H1 (cell line): ENCODE measurements around the gene CREB3L1. TPM values are rescaled to one million over a fixed set of nuclear protein-coding genes. Genes with fewer than 3 reads are reported as not detected.

ENCODE experiments used
- CTCF ChIA-PET: fragments of 300-600 bp; sonication (Branson Sonifier 250); formaldehyde crosslinking; loops from one replicate; lab custom pipeline; 2021; ENCODE audit not compliant: partially characterized antibody; lab: Charles Lee
- POLR2A ChIA-PET: fragments of 300-600 bp; sonication (Branson Sonifier 250); formaldehyde crosslinking; loops from one replicate; lab custom pipeline; 2021; ENCODE audit warnings: inconsistent platforms; ENCODE audit not compliant: partially characterized antibody; lab: Charles Lee
- DNase-seq, 2 experiments: peaks; one replicate each; pipeline versions ENCODE4 v3.0.0 to v3.0.0-alpha.2; 2010 to 2022; ENCODE audit warnings: low spot score in 2 of 2, low read depth in 1 of 2, mixed read lengths in 1 of 2
- FAIRE-seq: peaks from 2 replicates; lab custom pipeline; 2011; peaks lifted over from hg19 to GRCh38; lab: Jason Lieb, UNC
- H2AFZ ChIP-seq: 2 replicates; pipeline ENCODE4 v1.8.1; 2012; ENCODE audit warnings: low read length, inconsistent platforms
- H2AK5ac ChIP-seq: 2 replicates; pipeline ENCODE4 v1.6.1; 2013; ENCODE audit warnings: low read depth, low read length
- H2BK120ac ChIP-seq: replicated peaks from 2 replicates; pipeline ENCODE3; 2013; ENCODE audit warnings: low read depth, low read length, inconsistent platforms
- H2BK12ac ChIP-seq: 2 replicates; pipeline ENCODE4 v1.6.1; 2013; ENCODE audit warnings: low read depth, low read length
- H2BK15ac ChIP-seq: 2 replicates; pipeline ENCODE4 v1.6.1; 2013; ENCODE audit warnings: low read length
- H2BK20ac ChIP-seq: 2 replicates; pipeline ENCODE4 v1.6.1; 2013; ENCODE audit warnings: low read length
- H2BK5ac ChIP-seq: 2 replicates; pipeline ENCODE4 v1.6.1; 2013; ENCODE audit warnings: low read depth, low read length
- H3K14ac ChIP-seq: 2 replicates; pipeline ENCODE4 v1.6.1; 2013; ENCODE audit warnings: inconsistent platforms; ENCODE audit not compliant: insufficient read length
- H3K18ac ChIP-seq: 2 replicates; pipeline ENCODE4 v1.6.1; 2013; ENCODE audit warnings: low read length; ENCODE audit errors: extremely low read depth
- H3K23ac ChIP-seq: 2 replicates; pipeline ENCODE4 v1.6.1; 2013; ENCODE audit warnings: inconsistent platforms; ENCODE audit not compliant: insufficient read length
- H3K23me2 ChIP-seq: 2 replicates; pipeline ENCODE4 v1.6.1; 2013; ENCODE audit warnings: low read depth, low read length
- H3K27ac ChIP-seq: 2 replicates; pipeline ENCODE4 v1.6.1; 2011; ENCODE audit warnings: low read depth, low read length, inconsistent platforms
- H3K27me3 ChIP-seq, 4 experiments: replicated peaks in 1 of 4; 1 replicate in 1 of 4; 2 replicates in 3 of 4; pipeline versions ENCODE4 v1.6.1 to v1.8.1; 2011 to 2013; ENCODE audit warnings: low read length in 3 of 4, mild to moderate bottlenecking in 3 of 4, inconsistent platforms in 2 of 4, mixed read lengths in 2 of 4, moderate library complexity in 1 of 4; ENCODE audit not compliant: control insufficient read depth in 3 of 4, insufficient read depth in 3 of 4; ENCODE audit errors: extremely low read depth in 1 of 4
- H3K36me3 ChIP-seq, 4 experiments: 2 replicates each; pipeline versions ENCODE4 v1.6.1 to v1.8.1; 2011 to 2013; ENCODE audit warnings: mild to moderate bottlenecking in 4 of 4, low read length in 3 of 4, moderate library complexity in 2 of 4, control low read depth in 1 of 4, inconsistent platforms in 1 of 4; ENCODE audit not compliant: insufficient read depth in 4 of 4, control insufficient read depth in 2 of 4
- H3K4ac ChIP-seq: replicated peaks from 2 replicates; pipeline ENCODE3; 2013; ENCODE audit warnings: low read length, low read depth, mixed read lengths, inconsistent platforms; ENCODE audit not compliant: insufficient read length
- H3K4me1 ChIP-seq, 4 experiments: replicated peaks in 1 of 4; 1 replicate in 1 of 4; 2 replicates in 3 of 4; pipeline versions ENCODE4 v1.6.1 to v1.8.1; 2011 to 2013; ENCODE audit warnings: low read length in 3 of 4, inconsistent platforms in 2 of 4, mixed read lengths in 1 of 4; ENCODE audit not compliant: insufficient read depth in 4 of 4, control insufficient read depth in 3 of 4
- H3K4me2 ChIP-seq, 2 experiments: 2 replicates each; pipeline versions ENCODE4 v1.6.1 to v1.8.1; 2011 to 2013; ENCODE audit warnings: low read depth in 2 of 2, low read length in 2 of 2, control low read depth in 1 of 2, inconsistent platforms in 1 of 2, mild to moderate bottlenecking in 1 of 2; ENCODE audit not compliant: insufficient read depth in 1 of 2
- H3K4me3 ChIP-seq, 4 experiments: fragments of 200-600, 300-600 bp in 1 of 4; sonication (generic), shearing (Covaris generic), sonication (Bioruptor Twin) in 1 of 4; 2 replicates each; pipeline versions ENCODE4 v1.5.1 to v1.8.1; 2011 to 2016; ENCODE audit warnings: low read length in 4 of 4, low read depth in 3 of 4, control low read depth in 2 of 4, inconsistent platforms in 2 of 4, mild to moderate bottlenecking in 2 of 4, mixed read lengths in 1 of 4, moderate library complexity in 1 of 4; ENCODE audit not compliant: insufficient read depth in 2 of 4; ENCODE audit errors: extremely low read depth in 1 of 4
- H3K56ac ChIP-seq: replicated peaks from 2 replicates; pipeline ENCODE3; 2013; ENCODE audit warnings: low read depth, mild to moderate bottlenecking, mixed read lengths, low read length, inconsistent platforms; ENCODE audit not compliant: insufficient read length
- H3K79me1 ChIP-seq: 2 replicates; pipeline ENCODE4 v1.6.1; 2013; ENCODE audit warnings: low read depth, low read length, control low read depth
- H3K79me2 ChIP-seq, 2 experiments: 2 replicates each; pipeline versions ENCODE4 v1.6.1 to v1.8.1; 2012 to 2013; ENCODE audit warnings: low read length in 2 of 2, mild to moderate bottlenecking in 2 of 2, inconsistent platforms in 1 of 2; ENCODE audit not compliant: insufficient read depth in 2 of 2, control insufficient read depth in 1 of 2
- H3K9ac ChIP-seq, 4 experiments: replicated peaks in 1 of 4; 1 replicate in 1 of 4; 2 replicates in 3 of 4; pipeline versions ENCODE4 v1.6.1 to v1.8.1; 2011 to 2013; ENCODE audit warnings: low read depth in 3 of 4, low read length in 3 of 4, control low read depth in 2 of 4, mild to moderate bottlenecking in 2 of 4, moderate library complexity in 2 of 4, inconsistent platforms in 1 of 4; ENCODE audit errors: extremely low read depth in 1 of 4
- H3K9me3 ChIP-seq, 2 experiments: 2 replicates each; pipeline versions ENCODE4 v1.6.1 to v1.8.1; 2012 to 2013; ENCODE audit warnings: mild to moderate bottlenecking in 2 of 2, moderate library complexity in 2 of 2, control low read depth in 1 of 2, inconsistent platforms in 1 of 2, low read depth in 1 of 2, low read length in 1 of 2, mixed read lengths in 1 of 2; ENCODE audit not compliant: insufficient read depth in 2 of 2
- H4K20me1 ChIP-seq, 2 experiments: replicated peaks in 1 of 2; 2 replicates each; pipeline versions ENCODE3 to v1.8.1; 2011 to 2013; ENCODE audit warnings: inconsistent platforms in 2 of 2, low read length in 2 of 2, mild to moderate bottlenecking in 1 of 2; ENCODE audit not compliant: insufficient read depth in 2 of 2, control insufficient read depth in 1 of 2
- H4K5ac ChIP-seq: 2 replicates; pipeline ENCODE4 v1.6.1; 2013; ENCODE audit warnings: low read length, low read depth, mixed read lengths, inconsistent platforms; ENCODE audit not compliant: insufficient read length
- H4K8ac ChIP-seq: 2 replicates; pipeline ENCODE4 v1.8.0; 2013; ENCODE audit warnings: mild to moderate bottlenecking, moderate library complexity, low read length, inconsistent platforms; ENCODE audit not compliant: insufficient read depth; ENCODE audit errors: extremely low read depth
- H4K91ac ChIP-seq: replicated peaks from 2 replicates; pipeline ENCODE3; 2013; ENCODE audit warnings: low read length, mixed read lengths, inconsistent platforms; ENCODE audit not compliant: insufficient read length
- TAF1 ChIP-seq: IDR thresholded peaks from 2 replicates; pipeline ENCODE4 v1.6.1; 2011; ENCODE audit warnings: mild to moderate bottlenecking, low read depth, low read length
- TCF12 ChIP-seq: IDR thresholded peaks from 2 replicates; pipeline ENCODE4 v1.6.1; 2011; ENCODE audit warnings: low read depth, mild to moderate bottlenecking, low read length
- WGBS, 2 experiments: shearing (Covaris generic) in 1 of 2; methylation state at CpG; one replicate each; pipeline versions ENCODE4 v1.1.6 to v1.1.7; 2013 to 2015; ENCODE audit warnings: low lambda C conversion rate in 2 of 2, mixed read lengths in 2 of 2, inconsistent platforms in 1 of 2, low coverage in 1 of 2, missing lambda C conversion rate in 1 of 2; ENCODE audit not compliant: insufficient replicate concordance in 2 of 2, insufficient coverage in 1 of 2, insufficient read length in 1 of 2; ENCODE audit errors: extremely low coverage in 1 of 2, missing lambda C conversion rate in 1 of 2; 5-methylcytosine and 5-hydroxymethylcytosine counted together
- polyA plus RNA-seq, 7 experiments: library from polyadenylated mRNA; depleted of rRNA in 3 of 7; stranded (reverse) in 5 of 7; unstranded in 2 of 7; fragments of >200 nt in 5 of 7; fragments of 200-250 nt in 2 of 7; gene quantifications; 1 replicate in 5 of 7; 2 replicates in 1 of 7; 4 replicates in 1 of 7; pipeline versions ENCODE4 v1.2.1 to v1.2.3, GENCODE V29; 2011 to 2013; ENCODE audit warnings: missing spikeins in 2 of 7, mixed read lengths in 2 of 7
- total RNA-seq: library from RNA; stranded (reverse); fragmentation: NEBNext Ultra II Directional; extraction: Animal tissue kit (Norgen Biotek cat#: 25700); gene quantifications from 2 replicates; pipeline ENCODE4 v1.2.1, GENCODE V29; 2021

Gene CREB3L1
- total and polyA plus RNA-seq, 2 of the 8 experiments (the other 6 are each of a cell fraction or from before 2014, with no cell fraction given) = 4.1 to 12.7 TPM

- no peak overlapping the region for H3K4me3 ChIP-seq
Observed at GRCh38 chr11:46263120-46263519, 14.3 kb upstream of the CREB3L1 start.

More at GRCh38 chr11:46263120-46263519, 14.3 kb upstream of the CREB3L1 start:
- H2BK20ac ChIP-seq = no peak overlapping the region
- FAIRE-seq (no peak), DNase-seq (no peak)
- no peak overlapping the region for H3K9ac ChIP-seq
- no peak overlapping the region for H3K4ac ChIP-seq
- no peak overlapping the region for H3K4me2 ChIP-seq
- 0 out of 7 replicates have a peak, but pooled peaks cover 0 to 2% (median 0%) of the 10 kb centered on the region in 4 experiments for H3K4me1 ChIP-seq
- H3K14ac ChIP-seq = no peak overlapping the region
- H3K56ac ChIP-seq = no peak overlapping the region
- H3K27ac ChIP-seq = no peak overlapping the region
- no peak overlapping the region for H2AFZ ChIP-seq
- no peak overlapping the region for H2BK120ac ChIP-seq
- H4K8ac ChIP-seq = no peak overlapping the region
- H2BK12ac ChIP-seq = no peak overlapping the region
- 90% methylated on average over 3 of the region's 3 CpGs; no CpG with 5 or more reads in 1 of the 2 experiments for WGBS, 2 experiments
- no peak overlapping the region for H3K23ac ChIP-seq
- H2BK15ac ChIP-seq = no peak overlapping the region
- H2BK5ac ChIP-seq = no peak overlapping the region
- H3K9me3 ChIP-seq = no peaks in the 10 kb centered on the region
- H4K20me1 ChIP-seq = no peaks in the 10 kb centered on the region
- H3K18ac ChIP-seq = no peak overlapping the region
- H3K23me2 ChIP-seq = no peaks in the 10 kb centered on the region
- no peaks in the 10 kb centered on the region for H3K79me2 ChIP-seq
- no peak overlapping the region for H2AK5ac ChIP-seq
- H3K79me1 ChIP-seq = no peaks in the 10 kb centered on the region
- no peaks in the 10 kb centered on the region for H3K36me3 ChIP-seq
- no peak overlapping the region for H4K5ac ChIP-seq
- CTCF ChIA-PET = interaction anchor here (0.9 to 13.5 kb wide), 6 partner anchors 13 to 49 kb away, joined by 3 to 172 read pairs (median 4); partner anchors contain the start of gene CREB3L1
- TF ChIP-seq TAF1 (no peak), TCF12 (no peak)
- no peaks in the 10 kb centered on the region for H3K27me3 ChIP-seq
- no peak overlapping the region for H4K91ac ChIP-seq
- POLR2A ChIA-PET = interaction anchor here (0.8 to 2.1 kb wide), 2 partner anchors 9 to 20 kb away, joined by 3 to 9 read pairs; no protein-coding TSS in a partner anchor
